Kidney capillary endothelial cell (primary cell): ENCODE measurements around the gene NDUFS2.
"Not testable (repeated sequence)": the region's sequence is repeated elsewhere in the genome, so short reads cannot be mapped to it uniquely, and the experiment has no call there.

Source experiments
- DNase-seq: peaks from one replicate; pipeline ENCODE4 v3.0.0-alpha.2; 2018; ENCODE audit warnings: low spot score

The NDUFS2 gene

DNA sequence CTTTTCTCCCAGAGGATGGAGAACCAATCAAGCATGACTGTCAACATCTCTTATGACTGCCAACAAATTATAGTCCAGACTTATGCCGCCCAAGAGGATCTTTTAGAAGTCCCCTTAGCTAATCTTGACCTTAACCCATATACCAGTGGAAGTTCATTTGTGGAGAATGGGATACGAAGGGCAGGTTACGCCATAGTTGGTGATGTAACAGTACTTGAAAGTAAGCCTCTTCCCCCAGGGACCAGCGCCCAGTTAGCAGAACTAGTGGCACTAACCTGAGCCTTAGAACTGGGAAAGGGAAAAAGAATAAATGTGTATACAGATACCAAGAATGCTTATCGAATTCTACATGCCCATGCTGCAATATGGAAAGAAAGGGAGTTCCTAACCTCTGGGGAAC is 53.1 kb downstream of the NDUFS2 start:
- DNase-seq: not testable (repeated sequence)

DNA sequence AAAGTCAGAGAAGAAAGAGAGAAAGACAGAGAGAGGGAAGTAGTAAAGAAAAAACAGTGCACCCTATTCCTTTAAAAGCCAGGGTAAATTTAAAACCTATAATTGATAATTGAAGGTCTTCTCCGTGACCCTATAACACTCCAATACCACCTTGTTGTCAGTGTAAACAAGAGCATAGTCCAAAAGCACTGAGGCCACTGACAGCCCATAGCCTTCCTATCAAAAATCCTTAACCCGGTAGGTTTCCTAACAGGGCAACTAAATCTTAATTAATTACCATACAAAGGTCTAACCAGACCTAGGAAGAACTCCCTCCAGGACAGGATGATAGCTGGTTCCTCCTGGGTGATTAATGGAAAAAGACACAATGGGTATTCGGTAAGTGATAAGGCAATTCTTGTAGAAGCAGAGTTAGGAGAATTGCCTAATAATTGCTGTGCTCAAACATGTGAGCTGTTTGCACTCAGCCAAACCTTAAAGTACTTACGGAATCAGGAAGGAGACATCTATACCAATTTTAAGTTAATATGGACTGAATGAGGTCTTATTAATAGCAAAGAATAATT is 53.9 kb downstream of the NDUFS2 start:
- DNase-seq: not testable (repeated sequence)

DNA sequence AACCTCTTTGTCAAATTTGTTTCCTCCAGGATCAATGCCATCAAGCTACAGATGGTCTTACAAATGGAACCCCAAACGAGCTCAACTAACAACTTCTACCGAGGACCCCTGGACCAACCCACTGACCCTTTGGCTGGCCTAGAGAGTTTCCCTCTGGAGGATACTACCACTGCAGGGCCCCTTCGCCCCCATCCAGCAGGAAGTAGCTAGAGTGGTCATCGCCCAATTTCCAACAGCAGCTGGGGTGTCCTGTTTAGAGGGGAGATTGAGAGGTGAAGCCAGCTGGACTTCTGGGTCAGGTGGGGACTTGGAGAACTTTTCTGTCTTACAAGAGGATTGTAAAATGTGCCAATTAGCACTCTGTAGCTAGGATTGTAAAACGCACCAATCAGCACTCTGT is 54.9 kb downstream of the NDUFS2 start:
- not testable (repeated sequence) for DNase-seq

DNA sequence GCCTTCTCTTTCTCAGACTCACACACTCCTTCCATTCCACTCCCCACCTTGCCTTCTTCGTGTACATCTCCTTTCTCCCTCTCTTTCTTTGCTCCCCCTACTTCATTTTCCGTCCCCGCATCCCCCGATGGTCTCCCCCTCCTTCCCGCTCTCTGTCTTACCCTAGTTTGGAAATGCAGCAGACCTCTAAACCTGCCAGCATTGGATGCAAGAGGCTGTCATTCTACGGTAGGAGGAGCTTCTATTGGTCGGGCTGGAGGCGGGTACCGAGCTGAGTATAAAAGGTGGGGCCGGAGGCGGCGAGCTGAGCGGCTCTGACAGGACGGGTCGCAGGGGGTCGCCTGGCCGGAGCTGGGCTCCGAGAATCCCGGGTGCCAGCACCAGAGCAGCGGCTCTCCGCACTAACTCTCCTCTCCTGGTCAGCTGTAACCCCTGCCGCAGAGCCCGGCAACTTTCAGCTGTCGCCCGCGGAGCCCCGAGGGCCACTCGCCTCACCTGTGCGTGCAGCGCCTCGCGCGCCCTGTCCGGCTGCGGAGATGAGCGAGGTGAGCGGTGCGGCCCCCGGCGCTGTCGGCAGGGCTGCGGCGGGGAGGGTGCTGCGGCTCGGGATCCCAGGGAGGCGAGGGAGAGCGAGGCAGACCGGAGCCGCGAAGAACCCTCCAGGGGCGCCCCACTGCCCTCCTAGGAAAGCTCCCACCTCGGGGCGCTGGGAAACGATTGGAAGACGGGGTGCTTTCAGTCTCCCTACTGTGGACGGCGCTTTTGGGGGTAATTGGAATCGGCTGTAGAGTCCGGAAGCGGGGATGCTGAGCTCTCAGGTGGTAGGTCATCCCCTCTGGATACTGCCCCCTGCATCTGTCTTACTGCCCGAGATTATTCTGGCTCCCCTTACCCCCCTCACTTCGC is 56.5 kb downstream of the NDUFS2 start, which contains the start of gene PCP4L1:
Gene PCP4L1, plus strand, starts transcription at position 307 of the 906 bp plus-strand sequence. Its CDS starts 230 bp downstream, at position 537.
- DNase-seq: no peak

DNA sequence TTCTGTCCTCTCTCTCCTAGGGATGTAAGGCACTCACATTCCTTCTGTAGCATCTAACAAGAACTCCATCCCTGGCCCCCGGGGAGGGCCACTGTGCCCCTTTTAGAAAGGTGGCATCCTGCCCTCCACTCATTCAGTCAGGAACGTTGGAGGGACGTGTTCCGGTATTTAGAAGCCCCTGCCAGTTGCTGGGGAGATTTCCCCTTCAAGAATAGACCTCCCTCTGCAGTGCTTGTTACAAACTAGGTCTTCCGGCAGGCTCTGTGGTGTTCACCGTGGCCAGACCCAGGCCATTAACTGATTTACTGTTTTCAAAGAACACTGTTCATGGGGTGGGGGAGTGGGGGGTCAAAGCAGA is 57.2 kb downstream of the NDUFS2 start:
- no peak for DNase-seq

DNA sequence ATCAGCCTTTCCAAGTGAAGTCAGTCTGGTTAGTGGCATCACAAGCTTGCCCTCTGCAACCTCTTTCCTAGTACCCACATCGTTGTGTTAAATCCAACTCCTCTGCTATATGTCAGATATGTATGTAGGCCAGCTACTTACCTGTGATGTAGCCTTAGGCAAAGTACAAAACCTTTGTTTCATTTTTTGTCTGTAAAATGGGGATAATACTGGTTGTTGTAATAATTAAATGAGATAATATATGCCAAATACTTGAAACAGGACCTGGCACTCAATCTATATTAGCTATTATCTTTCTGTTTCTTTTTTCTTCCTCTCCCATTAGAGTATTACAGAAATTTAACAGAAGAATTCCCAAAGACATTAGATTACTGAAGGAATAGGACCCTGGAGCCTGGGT is 57.6 kb downstream of the NDUFS2 start:
- no peak for DNase-seq

DNA sequence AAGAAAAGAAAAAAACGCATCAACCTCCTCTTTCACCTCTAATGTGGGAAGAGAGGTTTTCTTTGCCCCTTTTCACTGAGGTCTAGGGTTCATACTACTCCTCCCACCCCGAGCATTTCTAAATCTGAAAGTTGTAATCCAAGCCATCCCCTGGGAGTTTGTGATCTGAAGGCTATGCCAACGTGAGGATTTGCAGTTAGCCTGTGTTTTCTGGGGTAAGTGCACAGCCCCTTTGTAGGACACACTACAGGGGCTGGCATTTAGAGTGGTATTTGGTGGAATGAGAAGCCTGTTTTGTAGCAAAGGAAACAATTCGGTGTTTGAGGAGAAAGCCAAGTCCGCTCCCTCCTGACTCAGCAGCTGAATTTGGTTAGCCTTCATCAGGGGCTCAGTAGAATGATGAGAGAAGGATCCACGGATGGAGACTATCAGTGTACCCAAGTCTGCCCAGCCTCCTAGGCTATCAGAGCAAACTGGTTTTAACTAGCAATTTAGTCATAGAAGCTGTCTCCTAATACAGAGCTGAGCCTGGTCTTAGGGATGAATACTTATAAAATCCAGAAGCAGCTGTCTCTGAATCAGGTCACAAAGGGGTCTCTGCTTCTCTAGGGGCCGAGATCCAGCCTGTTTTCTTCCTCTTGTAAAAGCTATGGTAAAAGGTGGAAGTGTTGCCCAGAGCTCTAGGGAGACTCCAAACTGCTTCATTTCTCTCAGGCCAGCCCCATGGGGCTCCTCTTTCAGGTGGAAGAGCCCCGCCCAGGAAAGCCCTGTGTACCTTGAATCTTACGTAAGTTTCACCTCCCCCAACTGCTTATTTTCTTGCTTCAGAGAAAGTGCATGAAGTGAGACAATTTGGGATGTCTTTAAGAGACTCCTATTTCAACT is 58.5 kb downstream of the NDUFS2 start:
- no peak for DNase-seq

DNA sequence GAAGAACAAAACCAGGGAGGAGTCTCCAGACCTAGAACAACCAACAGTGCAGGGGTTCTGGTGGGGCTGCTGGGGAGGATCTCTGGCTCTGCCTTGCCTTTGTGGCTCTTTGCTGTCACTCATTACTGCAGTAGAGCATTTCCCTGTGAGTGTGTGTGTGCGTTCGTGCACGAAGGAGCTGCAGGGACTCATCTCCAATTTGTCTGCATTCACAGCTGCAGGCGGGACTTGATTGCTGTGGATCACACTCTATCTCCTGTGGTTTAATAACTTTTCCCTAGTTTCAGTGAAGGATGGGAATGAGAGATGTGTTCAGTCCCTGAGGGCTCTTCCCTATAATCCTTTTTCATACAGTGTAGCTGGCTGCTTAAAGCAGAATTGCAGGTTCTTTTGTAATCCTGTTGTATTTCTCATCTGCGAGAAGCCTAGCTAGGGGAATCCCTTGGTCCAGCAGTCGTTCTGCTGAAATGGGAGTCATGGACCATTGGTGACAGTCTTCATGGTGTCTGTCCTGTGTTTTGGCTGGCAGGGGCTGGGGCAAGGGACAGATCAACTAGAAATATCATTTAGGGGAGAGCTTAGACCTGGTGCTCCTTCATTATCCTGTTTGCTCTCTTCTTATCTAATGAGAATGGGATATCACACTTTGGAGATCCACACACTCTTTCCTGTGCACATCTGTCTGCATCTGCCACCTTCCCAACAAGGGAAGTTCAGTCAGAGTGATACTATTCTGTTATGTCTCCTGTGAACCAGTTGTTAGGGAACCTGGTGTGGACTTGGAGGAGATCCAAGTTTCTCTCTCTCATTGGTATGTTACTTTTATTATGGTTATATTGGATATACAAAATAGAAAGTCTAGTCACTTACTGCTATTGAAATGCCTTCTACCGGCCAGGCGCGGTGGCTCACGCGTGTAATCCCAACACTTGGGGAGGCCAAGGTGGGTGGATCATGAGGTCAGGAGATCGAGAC is 59.4 kb downstream of the NDUFS2 start:
- no peak for DNase-seq
